ENCODE measurements around the gene NRCAM.

DNA sequence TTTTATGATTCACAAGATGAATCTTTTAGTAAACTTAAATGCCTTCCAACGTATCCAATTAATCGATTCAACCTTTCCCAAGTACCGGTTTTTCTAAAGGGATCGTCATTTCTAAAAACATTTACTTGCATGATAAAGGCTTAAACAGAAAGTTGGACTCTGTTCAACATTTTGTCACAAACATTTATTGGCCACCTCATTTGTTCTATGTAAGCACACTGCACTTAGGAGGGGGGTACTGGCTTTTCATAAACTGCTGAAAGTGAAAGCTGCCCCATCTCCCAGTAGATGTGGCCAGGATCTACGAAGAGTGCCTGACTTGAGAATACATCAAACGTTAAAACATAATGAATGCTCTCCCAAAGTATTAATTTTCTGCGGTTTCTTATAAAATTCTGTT, 288.8 kb downstream of the NRCAM start:
- TF ChIP-seq, protein P1, sequence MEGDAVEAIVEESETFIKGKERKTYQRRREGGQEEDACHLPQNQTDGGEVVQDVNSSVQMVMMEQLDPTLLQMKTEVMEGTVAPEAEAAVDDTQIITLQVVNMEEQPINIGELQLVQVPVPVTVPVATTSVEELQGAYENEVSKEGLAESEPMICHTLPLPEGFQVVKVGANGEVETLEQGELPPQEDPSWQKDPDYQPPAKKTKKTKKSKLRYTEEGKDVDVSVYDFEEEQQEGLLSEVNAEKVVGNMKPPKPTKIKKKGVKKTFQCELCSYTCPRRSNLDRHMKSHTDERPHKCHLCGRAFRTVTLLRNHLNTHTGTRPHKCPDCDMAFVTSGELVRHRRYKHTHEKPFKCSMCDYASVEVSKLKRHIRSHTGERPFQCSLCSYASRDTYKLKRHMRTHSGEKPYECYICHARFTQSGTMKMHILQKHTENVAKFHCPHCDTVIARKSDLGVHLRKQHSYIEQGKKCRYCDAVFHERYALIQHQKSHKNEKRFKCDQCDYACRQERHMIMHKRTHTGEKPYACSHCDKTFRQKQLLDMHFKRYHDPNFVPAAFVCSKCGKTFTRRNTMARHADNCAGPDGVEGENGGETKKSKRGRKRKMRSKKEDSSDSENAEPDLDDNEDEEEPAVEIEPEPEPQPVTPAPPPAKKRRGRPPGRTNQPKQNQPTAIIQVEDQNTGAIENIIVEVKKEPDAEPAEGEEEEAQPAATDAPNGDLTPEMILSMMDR (IDR thresholded peaks at IDR 0.05): no peak
- no peak for TF ChIP-seq POLR2A (IDR thresholded peaks at IDR 0.05)

Measured in adrenal gland (tissue), 5 donors.